ENCODE results near the gene SPAG16.

DNA sequence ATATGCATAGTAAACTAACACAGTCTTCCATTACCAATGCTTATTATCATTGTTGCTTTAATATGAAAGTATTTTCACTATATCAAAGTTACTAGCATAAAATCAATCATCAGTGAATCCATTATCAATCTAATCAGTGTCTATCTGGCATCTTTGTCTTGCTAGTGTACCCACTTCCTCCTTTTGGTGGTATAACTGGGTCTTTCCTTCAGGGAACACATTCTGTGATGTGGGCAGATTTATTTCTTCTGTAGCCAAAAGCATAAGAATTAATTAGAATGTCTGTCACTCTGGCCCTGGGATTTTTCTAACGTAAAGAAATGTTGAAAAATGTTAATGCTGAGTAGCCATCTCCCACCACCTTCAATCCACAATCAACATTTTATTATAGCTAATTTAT lies 970.8 kb downstream of the SPAG16 start:
- no peak for TF ChIP-seq ZKSCAN1 (IDR thresholded peaks at IDR 0.05; ENCODE audit: low read length)
- TF ChIP-seq CEBPB (IDR thresholded peaks at IDR 0.05; ENCODE audit: borderline replicate concordance, low read depth, low read length): no peak
- TF ChIP-seq GTF2F1 (IDR thresholded peaks at IDR 0.05; ENCODE audit: low read length): no peak
- TF ChIP-seq ZNF577 (CRISPR knock-in tag; IDR thresholded peaks at IDR 0.05; ENCODE audit: borderline replicate concordance, low read depth): no peak
- TF ChIP-seq, protein P1, sequence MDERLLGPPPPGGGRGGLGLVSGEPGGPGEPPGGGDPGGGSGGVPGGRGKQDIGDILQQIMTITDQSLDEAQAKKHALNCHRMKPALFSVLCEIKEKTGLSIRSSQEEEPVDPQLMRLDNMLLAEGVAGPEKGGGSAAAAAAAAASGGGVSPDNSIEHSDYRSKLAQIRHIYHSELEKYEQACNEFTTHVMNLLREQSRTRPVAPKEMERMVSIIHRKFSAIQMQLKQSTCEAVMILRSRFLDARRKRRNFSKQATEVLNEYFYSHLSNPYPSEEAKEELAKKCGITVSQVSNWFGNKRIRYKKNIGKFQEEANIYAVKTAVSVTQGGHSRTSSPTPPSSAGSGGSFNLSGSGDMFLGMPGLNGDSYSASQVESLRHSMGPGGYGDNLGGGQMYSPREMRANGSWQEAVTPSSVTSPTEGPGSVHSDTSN (CRISPR knock-in tag; IDR thresholded peaks at IDR 0.05): no peak
- TF ChIP-seq TCF12 (IDR thresholded peaks at IDR 0.05): no peak
- TF ChIP-seq TCF12 (CRISPR knock-in tag; IDR thresholded peaks at IDR 0.05): no peak
- TF ChIP-seq RBAK (CRISPR knock-in tag; IDR thresholded peaks at IDR 0.05): no peak
- no peak for TF ChIP-seq POLR2AphosphoS5 (IDR thresholded peaks at IDR 0.05; ENCODE audit: low read depth, low read length)
